ENCODE measurements around the gene PNMT. TPM values are rescaled to one million over a fixed set of nuclear protein-coding genes. Genes with fewer than 3 reads are reported as not detected.

The PNMT gene
- total and polyA plus RNA-seq, 2 of the 13 experiments (the other 11 are each of a cell fraction or from before 2014, with no cell fraction given) = 0.25 TPM; not detected in 1

DNA sequence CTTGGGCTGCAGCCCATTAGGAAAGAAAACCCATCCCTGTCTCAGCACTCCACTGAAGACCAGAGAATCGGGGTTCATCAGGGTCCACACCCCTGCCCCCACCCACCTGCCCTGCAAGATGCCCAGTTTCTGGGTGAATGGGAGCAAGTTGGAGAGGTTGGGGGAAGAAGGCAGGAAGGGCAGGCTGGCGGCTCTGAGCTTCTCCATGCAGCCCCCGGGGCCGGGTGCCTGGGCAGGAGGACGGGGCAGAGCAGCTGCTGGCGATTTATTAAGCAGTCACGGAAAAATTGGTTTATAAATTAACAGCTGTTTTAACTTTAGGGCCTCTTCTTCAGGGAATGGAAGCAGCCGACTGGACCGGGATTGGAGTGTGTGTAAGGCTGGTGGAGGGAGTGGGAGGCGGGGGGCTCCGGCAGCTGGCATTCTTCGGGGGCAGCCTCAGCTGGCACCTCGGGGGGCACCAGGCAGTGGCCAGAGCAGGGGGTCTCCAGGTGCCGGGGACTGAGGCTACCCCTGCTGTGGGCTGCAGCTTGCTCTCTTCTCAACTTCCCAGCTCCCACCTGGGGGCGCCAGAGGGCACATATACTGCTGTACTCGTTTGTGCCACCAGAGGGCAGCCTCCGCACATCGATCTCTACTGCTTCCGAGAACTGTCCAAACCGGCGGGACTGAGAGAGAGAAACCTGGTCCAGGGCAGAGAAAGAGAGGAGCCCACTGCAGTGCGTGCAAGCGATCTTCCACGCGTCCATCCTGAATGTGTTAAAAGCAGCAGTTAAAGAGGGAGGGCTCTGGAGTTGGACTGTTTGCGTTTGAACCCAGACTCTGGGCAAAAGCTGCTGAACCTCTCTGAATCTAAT lies 46.5 kb upstream of the PNMT start (continued):
- TF ChIP-seq, protein P1, sequence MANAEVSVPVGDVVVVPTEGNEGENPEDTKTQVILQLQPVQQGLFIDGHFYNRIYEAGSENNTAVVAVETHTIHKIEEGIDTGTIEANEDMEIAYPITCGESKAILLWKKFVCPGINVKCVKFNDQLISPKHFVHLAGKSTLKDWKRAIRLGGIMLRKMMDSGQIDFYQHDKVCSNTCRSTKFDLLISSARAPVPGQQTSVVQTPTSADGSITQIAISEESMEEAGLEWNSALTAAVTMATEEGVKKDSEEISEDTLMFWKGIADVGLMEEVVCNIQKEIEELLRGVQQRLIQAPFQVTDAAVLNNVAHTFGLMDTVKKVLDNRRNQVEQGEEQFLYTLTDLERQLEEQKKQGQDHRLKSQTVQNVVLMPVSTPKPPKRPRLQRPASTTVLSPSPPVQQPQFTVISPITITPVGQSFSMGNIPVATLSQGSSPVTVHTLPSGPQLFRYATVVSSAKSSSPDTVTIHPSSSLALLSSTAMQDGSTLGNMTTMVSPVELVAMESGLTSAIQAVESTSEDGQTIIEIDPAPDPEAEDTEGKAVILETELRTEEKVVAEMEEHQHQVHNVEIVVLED (CRISPR knock-in tag; IDR thresholded peaks at IDR 0.05; ENCODE audit: borderline replicate concordance) = no peak
- TF ChIP-seq, protein P2, sequence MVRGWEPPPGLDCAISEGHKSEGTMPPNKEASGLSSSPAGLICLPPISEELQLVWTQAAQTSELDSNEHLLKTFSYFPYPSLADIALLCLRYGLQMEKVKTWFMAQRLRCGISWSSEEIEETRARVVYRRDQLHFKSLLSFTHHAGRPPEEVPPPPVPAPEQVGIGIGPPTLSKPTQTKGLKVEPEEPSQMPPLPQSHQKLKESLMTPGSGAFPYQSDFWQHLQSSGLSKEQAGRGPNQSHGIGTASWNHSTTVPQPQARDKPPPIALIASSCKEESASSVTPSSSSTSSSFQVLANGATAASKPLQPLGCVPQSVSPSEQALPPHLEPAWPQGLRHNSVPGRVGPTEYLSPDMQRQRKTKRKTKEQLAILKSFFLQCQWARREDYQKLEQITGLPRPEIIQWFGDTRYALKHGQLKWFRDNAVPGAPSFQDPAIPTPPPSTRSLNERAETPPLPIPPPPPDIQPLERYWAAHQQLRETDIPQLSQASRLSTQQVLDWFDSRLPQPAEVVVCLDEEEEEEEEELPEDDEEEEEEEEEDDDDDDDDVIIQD (CRISPR knock-in tag; IDR thresholded peaks at IDR 0.05; ENCODE audit: low read depth) = peak; percentile 69
- TF ChIP-seq HDAC2 (CRISPR knock-in tag; IDR thresholded peaks at IDR 0.05) (peak; percentile 57; the same call in 1 of the 2 replicates), SIN3B (IDR thresholded peaks at IDR 0.05; ENCODE audit: low read length) (no peak; the same call in 1 of the 2 replicates), CBFB (CRISPR knock-in tag; IDR thresholded peaks at IDR 0.05) (0 out of 2 replicates have a peak, but pooled peaks have one; percentile 64), ARID2 (CRISPR knock-in tag; IDR thresholded peaks at IDR 0.05; ENCODE audit: borderline replicate concordance) (no peak), CENPT (CRISPR knock-in tag; IDR thresholded peaks at IDR 0.05; ENCODE audit: low read depth) (0 out of 2 replicates have a peak, but pooled peaks have one; percentile 40), ASH2L (IDR thresholded peaks at IDR 0.05; ENCODE audit: insufficient read length, low read depth, low read length) (peak; percentile 37), ZBTB7B (CRISPR knock-in tag; IDR thresholded peaks at IDR 0.05) (peak; percentile 89), ZNF781 (CRISPR knock-in tag; IDR thresholded peaks at IDR 0.05; ENCODE audit: borderline replicate concordance, not compliant biosample characterization) (no peak), ZNF598 (CRISPR knock-in tag; IDR thresholded peaks at IDR 0.05; ENCODE audit: borderline replicate concordance) (0 out of 2 replicates have a peak, but pooled peaks have one; percentile 20), HNF4A (CRISPR knock-in tag; IDR thresholded peaks at IDR 0.05) (peak; percentile 11; the same call in 1 of the 2 replicates), DNMT3B (CRISPR knock-in tag; conservative IDR thresholded peaks at IDR 0.05) (peak; percentile 88; the same call in 1 of the 2 replicates), PHF8 (CRISPR knock-in tag; IDR thresholded peaks at IDR 0.05) (peak; percentile 19; the same call in 1 of the 2 replicates), ZMYM4 (CRISPR knock-in tag; IDR thresholded peaks at IDR 0.05) (peak; percentile 61)
- TF ChIP-seq, protein P3, sequence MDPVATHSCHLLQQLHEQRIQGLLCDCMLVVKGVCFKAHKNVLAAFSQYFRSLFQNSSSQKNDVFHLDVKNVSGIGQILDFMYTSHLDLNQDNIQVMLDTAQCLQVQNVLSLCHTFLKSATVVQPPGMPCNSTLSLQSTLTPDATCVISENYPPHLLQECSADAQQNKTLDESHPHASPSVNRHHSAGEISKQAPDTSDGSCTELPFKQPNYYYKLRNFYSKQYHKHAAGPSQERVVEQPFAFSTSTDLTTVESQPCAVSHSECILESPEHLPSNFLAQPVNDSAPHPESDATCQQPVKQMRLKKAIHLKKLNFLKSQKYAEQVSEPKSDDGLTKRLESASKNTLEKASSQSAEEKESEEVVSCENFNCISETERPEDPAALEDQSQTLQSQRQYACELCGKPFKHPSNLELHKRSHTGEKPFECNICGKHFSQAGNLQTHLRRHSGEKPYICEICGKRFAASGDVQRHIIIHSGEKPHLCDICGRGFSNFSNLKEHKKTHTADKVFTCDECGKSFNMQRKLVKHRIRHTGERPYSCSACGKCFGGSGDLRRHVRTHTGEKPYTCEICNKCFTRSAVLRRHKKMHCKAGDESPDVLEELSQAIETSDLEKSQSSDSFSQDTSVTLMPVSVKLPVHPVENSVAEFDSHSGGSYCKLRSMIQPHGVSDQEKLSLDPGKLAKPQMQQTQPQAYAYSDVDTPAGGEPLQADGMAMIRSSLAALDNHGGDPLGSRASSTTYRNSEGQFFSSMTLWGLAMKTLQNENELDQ (CRISPR knock-in tag; IDR thresholded peaks at IDR 0.05; ENCODE audit: borderline replicate concordance) = no peak
- TF ChIP-seq, protein P4, sequence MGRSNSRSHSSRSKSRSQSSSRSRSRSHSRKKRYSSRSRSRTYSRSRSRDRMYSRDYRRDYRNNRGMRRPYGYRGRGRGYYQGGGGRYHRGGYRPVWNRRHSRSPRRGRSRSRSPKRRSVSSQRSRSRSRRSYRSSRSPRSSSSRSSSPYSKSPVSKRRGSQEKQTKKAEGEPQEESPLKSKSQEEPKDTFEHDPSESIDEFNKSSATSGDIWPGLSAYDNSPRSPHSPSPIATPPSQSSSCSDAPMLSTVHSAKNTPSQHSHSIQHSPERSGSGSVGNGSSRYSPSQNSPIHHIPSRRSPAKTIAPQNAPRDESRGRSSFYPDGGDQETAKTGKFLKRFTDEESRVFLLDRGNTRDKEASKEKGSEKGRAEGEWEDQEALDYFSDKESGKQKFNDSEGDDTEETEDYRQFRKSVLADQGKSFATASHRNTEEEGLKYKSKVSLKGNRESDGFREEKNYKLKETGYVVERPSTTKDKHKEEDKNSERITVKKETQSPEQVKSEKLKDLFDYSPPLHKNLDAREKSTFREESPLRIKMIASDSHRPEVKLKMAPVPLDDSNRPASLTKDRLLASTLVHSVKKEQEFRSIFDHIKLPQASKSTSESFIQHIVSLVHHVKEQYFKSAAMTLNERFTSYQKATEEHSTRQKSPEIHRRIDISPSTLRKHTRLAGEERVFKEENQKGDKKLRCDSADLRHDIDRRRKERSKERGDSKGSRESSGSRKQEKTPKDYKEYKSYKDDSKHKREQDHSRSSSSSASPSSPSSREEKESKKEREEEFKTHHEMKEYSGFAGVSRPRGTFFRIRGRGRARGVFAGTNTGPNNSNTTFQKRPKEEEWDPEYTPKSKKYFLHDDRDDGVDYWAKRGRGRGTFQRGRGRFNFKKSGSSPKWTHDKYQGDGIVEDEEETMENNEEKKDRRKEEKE (IDR thresholded peaks at IDR 0.05) = no peak
- TF ChIP-seq, protein P5, sequence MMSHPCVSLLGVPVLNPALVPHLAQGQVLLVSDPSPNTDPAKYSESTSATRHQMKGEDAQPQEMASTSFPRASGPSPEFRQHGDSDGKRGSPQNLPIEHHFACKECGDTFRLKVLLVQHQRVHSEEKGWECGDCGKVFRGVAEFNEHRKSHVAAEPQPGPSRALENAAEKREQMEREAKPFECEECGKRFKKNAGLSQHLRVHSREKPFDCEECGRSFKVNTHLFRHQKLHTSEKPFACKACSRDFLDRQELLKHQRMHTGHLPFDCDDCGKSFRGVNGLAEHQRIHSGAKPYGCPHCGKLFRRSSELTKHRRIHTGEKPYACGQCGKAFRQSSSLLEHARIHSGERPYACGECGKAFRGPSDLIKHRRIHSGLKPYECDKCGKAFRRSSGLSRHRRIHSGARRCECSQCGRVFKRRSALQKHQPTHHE (CRISPR knock-in tag; IDR thresholded peaks at IDR 0.05; ENCODE audit: borderline replicate concordance) = 0 out of 2 replicates have a peak, but pooled peaks have one; percentile 19
